IPS-18a (cell line): ENCODE data around the gene ATP6AP1.
"Not testable (repeated sequence)": the region's sequence is repeated elsewhere in the genome, so short reads cannot be mapped to it uniquely, and the experiment has no call there.

ENCODE experiments used
- H3K27ac ChIP-seq: one replicate; pipeline ENCODE4 v1.5.1; 2013; ENCODE audit warnings: low read length
- H3K27me3 ChIP-seq: one replicate; pipeline ENCODE4 v1.6.1; 2013; ENCODE audit warnings: mild to moderate bottlenecking, low read length; ENCODE audit not compliant: control insufficient read depth, insufficient read depth
- H3K36me3 ChIP-seq: one replicate; pipeline ENCODE4 v1.6.1; 2013; ENCODE audit warnings: low read depth, low read length; ENCODE audit not compliant: control insufficient read depth
- H3K4me1 ChIP-seq: one replicate; pipeline ENCODE4 v1.6.1; 2013; ENCODE audit warnings: low read depth, low read length; ENCODE audit not compliant: control insufficient read depth
- H3K4me3 ChIP-seq: one replicate; pipeline ENCODE4 v1.5.1; 2013; ENCODE audit warnings: low read length
- H3K9ac ChIP-seq: one replicate; pipeline ENCODE4 v1.6.1; 2013; ENCODE audit warnings: mild to moderate bottlenecking, low read length, moderate library complexity
- H3K9me3 ChIP-seq: one replicate; pipeline ENCODE4 v1.6.1; 2013; ENCODE audit warnings: low read depth, low read length; ENCODE audit not compliant: control insufficient read depth

ATP6AP1 gene

GRCh38 chrX:154428176-154429171 lies at the start of gene ATP6AP1:
TSS of gene ATP6AP1 (plus strand) at chrX:154428677. CDS start at chrX:154428693, 16 bp downstream.
- Histone ChIP-seq H3K36me3 (no peaks in the 10 kb centered on the region), H3K27me3 (no peaks in the 10 kb centered on the region), H3K9me3 (peaks cover 4% of the 10 kb centered on the region), H3K4me1 (no peaks in the 10 kb centered on the region), H3K4me3 (peak within 1 kb of the TSS; percentile 59), H3K9ac (no peak within 1 kb of the TSS), H3K27ac (no peak within 1 kb of the TSS)

GRCh38 chrX:154378799-154379568 lies 49.5 kb upstream of the ATP6AP1 start, which contains the start of gene EMD:
TSS of gene EMD (plus strand) at chrX:154379295. CDS start at chrX:154379485, 190 bp downstream.
- Histone ChIP-seq H3K27me3 (peaks cover 7% of the 10 kb centered on the region), H3K27ac (peak within 1 kb of the TSS; percentile 24), H3K9me3 (no peaks in the 10 kb centered on the region), H3K4me1 (peaks cover 9% of the 10 kb centered on the region), H3K36me3 (no peaks in the 10 kb centered on the region), H3K9ac (peak within 1 kb of the TSS; percentile 81), H3K4me3 (peak within 1 kb of the TSS; percentile 60)

- Histone ChIP-seq H3K36me3 (no peaks in the 10 kb centered on the region), H3K9me3 (no peaks in the 10 kb centered on the region), H3K27ac (peak overlapping the region; percentile 24), H3K9ac (peak overlapping the region; percentile 81), H3K4me1 (peaks cover 8% of the 10 kb centered on the region), H3K27me3 (peaks cover 5% of the 10 kb centered on the region), H3K4me3 (peak overlapping the region; percentile 60)
These were observed 48.9 kb upstream of the ATP6AP1 start for GRCh38 chrX:154379569-154379951.

- Histone ChIP-seq H3K27ac (no peak overlapping the region), H3K36me3 (no peaks in the 10 kb centered on the region), H3K4me3 (peak overlapping the region; percentile 60), H3K4me1 (peaks cover 8% of the 10 kb centered on the region), H3K9me3 (no peaks in the 10 kb centered on the region), H3K27me3 (no peaks in the 10 kb centered on the region), H3K9ac (peak overlapping the region; percentile 81)
These were observed 48.3 kb upstream of the ATP6AP1 start for GRCh38 chrX:154380153-154380552.

GRCh38 chrX:154380787-154381186 lies 47.7 kb upstream of the ATP6AP1 start:
- no peaks in the 10 kb centered on the region for H3K36me3 ChIP-seq
- H3K27ac ChIP-seq: no peak overlapping the region
- H3K9ac ChIP-seq: no peak overlapping the region
- H3K4me3 ChIP-seq: peak overlapping the region; percentile 60
- peaks cover 8% of the 10 kb centered on the region for H3K4me1 ChIP-seq
- no peaks in the 10 kb centered on the region for H3K27me3 ChIP-seq
- H3K9me3 ChIP-seq: no peaks in the 10 kb centered on the region

- H3K9ac ChIP-seq: peak overlapping the region; percentile 52
These were observed 47.2 kb upstream of the ATP6AP1 start for GRCh38 chrX:154381271-154381670.

DNA sequence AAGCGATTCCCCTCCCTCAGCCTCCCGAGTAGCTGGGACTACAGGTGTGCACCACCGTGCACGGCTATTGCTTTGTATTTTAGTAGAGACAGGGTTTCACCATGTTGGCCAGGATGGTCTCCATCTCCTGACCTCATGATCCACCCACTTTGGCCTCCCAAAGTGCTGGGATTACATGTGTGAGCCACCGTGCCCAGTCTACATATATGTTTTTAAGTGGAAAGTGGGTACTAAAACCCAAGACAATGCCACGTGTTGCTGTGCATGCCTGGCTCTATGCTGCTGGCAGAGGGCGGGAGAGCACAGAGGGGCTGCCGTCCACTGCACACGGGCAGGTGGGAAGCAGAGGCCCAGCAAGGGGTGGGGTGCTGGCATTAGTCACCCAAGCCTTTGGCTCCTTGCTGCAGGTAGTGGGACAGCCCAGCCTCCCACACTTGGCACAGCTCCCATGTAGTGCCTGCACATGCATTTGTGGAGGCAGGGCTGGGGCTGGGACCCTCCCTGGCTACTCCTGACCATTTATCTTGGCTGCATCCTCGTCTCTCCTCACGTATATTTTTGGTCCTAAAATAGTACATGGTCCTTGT lies 45.9 kb upstream of the ATP6AP1 start:
- H3K9me3 ChIP-seq: no peaks in the 10 kb centered on the region
- peaks cover 8% of the 10 kb centered on the region for H3K4me1 ChIP-seq
- no peak overlapping the region for H3K27ac ChIP-seq
- no peaks in the 10 kb centered on the region for H3K36me3 ChIP-seq
- no peak overlapping the region for H3K4me3 ChIP-seq
- no peak overlapping the region for H3K9ac ChIP-seq
- no peaks in the 10 kb centered on the region for H3K27me3 ChIP-seq

More at GRCh38 chrX:154381271-154381670, 47.2 kb upstream of the ATP6AP1 start:
- H3K27ac ChIP-seq: peak overlapping the region; percentile 75
- H3K27me3 ChIP-seq: no peaks in the 10 kb centered on the region
- peaks cover 8% of the 10 kb centered on the region for H3K4me1 ChIP-seq
- no peaks in the 10 kb centered on the region for H3K9me3 ChIP-seq
- H3K4me3 ChIP-seq: peak overlapping the region; percentile 47
- H3K36me3 ChIP-seq: no peaks in the 10 kb centered on the region

DNA sequence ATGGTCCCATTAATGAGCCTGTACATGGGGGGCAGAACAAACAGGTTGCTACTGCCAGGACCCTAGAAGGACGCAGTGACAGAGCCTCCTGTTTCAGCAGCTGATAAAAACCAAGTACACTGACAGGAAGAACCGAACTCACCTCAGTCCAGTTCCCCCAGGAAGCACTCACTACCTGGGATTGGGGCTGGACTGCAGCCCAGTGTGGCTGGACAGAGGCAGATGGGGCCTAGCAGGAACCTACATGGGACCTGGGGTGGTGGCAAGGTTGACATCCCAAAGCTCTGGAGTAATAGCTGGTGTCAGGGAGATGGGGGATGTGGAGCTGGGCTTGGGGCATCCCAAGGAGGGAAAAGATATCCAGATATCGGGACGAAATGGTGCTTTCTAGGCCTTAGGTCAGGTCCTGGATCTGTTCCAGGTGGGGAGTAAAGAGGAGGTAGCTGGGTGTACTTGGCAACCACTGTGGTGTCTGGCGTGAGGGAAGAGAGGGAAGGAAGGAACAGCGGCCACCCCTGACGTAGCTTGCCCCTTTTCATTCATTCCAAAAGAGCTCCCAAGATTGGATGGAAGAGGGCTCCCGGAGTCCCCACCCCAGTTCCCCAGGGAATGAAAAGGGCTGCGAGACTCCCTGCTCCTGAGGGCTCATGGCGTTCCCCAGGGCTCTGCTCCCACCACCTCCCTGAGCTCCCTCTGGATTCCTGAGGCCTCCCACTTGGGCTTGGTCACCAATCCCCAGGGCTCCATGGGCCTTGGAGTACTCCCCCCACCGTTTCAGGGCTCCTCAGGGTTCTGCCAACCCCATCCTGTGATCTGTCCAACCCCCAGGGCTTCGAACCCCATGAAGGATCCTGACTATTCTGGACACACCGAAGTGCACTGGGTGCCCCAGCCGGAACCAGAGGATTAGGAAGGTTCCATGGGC lies 44.9 kb upstream of the ATP6AP1 start:
- H3K9me3 ChIP-seq: no peaks in the 10 kb centered on the region
- H3K9ac ChIP-seq: no peak overlapping the region
- peaks cover 8% of the 10 kb centered on the region for H3K4me1 ChIP-seq
- no peak overlapping the region for H3K4me3 ChIP-seq
- H3K27ac ChIP-seq: no peak overlapping the region
- H3K36me3 ChIP-seq: no peaks in the 10 kb centered on the region
- no peaks in the 10 kb centered on the region for H3K27me3 ChIP-seq

DNA sequence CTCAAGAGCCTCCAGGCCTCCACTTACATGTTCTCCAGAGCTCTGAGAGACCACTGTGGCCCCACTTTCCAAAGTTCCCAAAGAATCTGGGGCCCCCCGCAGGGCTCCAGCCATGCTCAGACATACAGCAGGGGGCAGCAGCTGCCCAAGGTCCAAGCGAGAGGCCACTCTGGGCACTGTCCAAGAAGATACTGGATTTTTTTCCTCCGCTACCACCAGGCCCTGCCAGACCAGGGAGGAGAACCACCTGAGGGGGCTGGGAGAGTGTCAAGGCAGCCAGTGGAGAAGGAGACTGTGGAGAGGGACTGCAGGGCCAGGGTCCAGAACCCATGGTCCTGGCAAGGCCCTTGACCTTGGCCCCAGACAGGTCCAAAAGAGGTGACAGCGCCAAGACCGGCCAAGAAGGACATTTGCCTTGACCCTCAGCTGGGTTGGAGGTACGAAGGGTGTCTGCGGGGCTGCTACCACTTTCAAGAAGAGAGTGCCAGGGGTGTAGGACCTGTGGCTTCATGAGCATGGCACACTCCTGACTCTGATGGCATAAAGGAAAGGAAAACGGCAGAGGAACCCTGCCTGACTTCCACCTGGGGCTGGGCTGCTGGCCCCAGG lies 44.1 kb upstream of the ATP6AP1 start:
- Histone ChIP-seq H3K4me1 (peaks cover 8% of the 10 kb centered on the region), H3K36me3 (no peaks in the 10 kb centered on the region), H3K9me3 (no peaks in the 10 kb centered on the region), H3K27ac (no peak overlapping the region), H3K27me3 (no peaks in the 10 kb centered on the region), H3K4me3 (no peak overlapping the region), H3K9ac (no peak overlapping the region)

DNA sequence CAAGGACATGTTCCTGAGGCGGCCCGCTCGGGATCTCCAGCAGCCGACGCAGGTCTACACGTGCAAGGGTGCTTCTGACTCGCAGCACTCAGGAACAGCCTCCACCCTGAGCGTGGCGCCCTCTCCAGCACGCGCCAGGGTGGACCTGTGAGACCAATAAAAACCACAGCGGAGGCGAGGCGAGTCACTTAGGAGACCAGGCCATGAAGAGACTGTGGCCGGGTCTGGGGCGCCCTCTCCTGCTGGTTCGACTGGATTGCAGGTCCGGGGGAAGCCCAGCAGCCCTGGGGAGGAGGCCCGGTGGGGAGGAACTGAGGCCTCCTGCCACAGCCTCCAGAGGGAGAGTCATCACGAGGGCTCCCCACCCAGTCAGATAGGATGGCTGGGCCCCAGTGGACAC lies 40.4 kb upstream of the ATP6AP1 start:
- H3K36me3 ChIP-seq, H3K27ac ChIP-seq, H3K4me1 ChIP-seq, H3K9ac ChIP-seq, H3K4me3 ChIP-seq, H3K9me3 ChIP-seq, H3K27me3 ChIP-seq: not testable (repeated sequence)
